ENCODE measurements around the gene LRRC74B.
A peak's percentile ranks its signal among the peaks of the same experiment; 100 is the strongest.

The LRRC74B gene

DNA sequence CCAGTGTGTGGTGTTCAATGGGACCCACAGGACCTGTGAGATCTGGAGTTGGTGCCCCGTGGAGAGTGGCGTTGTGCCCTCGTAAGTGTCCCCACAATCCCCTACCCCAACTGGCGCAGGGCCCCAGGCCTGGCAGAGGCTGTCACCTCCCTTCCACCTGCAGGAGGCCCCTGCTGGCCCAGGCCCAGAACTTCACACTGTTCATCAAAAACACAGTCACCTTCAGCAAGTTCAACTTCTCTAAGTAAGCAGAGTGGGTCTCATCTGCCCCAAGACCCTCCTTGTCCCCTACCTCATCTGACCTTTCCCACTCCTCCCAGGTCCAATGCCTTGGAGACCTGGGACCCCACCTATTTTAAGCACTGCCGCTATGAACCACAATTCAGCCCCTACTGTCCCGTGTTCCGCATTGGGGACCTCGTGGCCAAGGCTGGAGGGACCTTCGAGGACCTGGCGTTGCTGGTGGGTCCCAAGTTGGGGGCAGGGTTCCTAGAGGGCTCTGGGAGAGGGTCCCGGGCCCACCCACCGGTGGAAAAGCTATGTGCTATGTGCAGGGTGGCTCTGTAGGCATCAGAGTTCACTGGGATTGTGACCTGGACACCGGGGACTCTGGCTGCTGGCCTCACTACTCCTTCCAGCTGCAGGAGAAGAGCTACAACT, 22.7 kb upstream of the LRRC74B start:
- TF ChIP-seq POLR2A (IDR thresholded peaks at IDR 0.05; ENCODE audit: low read depth, low read length), result no peak
- no peak for FAIRE-seq

DNA sequence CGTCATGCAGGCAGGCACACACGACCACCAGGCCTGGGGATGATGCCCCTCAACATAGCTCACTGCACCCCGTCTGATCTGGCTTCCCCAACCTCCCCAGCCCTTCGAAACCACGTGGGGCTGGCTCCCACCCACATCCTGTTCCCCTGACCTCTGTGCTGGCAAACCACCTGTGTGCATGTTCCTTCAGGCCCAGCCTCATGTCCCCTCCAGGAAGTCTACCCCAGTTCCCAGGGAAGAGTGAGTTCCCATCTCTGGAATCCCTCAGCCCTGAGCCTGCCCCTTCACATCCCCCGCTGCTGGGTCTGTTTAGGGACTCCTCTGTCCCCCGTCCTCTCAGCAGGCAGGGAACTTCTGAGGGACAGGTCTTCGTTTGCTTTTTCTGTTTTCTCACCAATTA, 20.5 kb upstream of the LRRC74B start:
- DNase-seq (ENCODE audit: insufficient read length, low spot score) (no peak), FAIRE-seq (no peak)
- TF ChIP-seq POLR2A (IDR thresholded peaks at IDR 0.05; ENCODE audit: low read depth, low read length), result no peak

More for the DNA sequence above, 22.7 kb upstream of the LRRC74B start:
- DNase-seq (ENCODE audit: insufficient read length, low spot score), result no peak

DNA sequence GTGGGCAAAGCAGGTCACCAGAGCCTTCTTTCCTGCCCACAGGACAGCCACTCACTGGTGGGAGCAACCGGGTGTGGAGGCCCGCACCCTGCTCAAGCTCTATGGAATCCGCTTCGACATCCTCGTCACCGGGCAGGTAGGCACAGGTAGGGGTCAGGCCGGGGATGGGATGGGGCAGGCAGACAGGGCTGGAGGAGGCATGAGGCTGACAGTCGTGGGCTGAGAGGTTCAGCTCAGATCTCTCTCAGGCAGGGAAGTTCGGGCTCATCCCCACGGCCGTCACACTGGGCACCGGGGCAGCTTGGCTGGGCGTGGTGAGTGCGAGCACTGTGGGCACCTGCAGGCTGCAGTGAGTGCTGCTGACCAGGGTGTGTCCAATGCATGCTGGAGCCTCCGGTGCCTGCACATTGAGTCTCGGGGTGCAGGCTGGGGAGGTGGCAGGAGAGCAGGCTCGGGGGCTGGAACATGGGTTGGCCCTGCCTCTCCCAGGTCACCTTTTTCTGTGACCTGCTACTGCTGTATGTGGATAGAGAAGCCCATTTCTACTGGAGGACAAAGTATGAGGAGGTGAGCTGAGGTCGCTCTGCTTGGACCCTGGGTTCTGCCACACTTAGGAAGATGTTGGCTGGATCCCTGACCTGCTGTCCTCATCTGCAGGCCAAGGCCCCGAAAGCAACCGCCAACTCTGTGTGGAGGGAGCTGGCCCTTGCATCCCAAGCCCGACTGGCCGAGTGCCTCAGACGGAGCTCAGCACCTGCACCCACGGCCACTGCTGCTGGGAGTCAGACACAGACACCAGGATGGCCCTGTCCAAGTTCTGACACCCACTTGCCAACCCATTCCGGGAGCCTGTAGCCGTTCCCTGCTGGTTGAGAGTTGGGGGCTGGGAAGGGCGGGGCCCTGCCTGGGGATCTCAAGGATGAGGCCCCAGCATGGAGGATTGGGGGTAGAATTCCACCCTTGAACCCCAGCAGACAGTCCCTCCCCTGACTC, 19.7 kb upstream of the LRRC74B start:
- DNase-seq (ENCODE audit: insufficient read length, low spot score) (no peak), FAIRE-seq (no peak)
- TF ChIP-seq POLR2A (IDR thresholded peaks at IDR 0.05; ENCODE audit: low read depth, low read length), result no peak

DNA sequence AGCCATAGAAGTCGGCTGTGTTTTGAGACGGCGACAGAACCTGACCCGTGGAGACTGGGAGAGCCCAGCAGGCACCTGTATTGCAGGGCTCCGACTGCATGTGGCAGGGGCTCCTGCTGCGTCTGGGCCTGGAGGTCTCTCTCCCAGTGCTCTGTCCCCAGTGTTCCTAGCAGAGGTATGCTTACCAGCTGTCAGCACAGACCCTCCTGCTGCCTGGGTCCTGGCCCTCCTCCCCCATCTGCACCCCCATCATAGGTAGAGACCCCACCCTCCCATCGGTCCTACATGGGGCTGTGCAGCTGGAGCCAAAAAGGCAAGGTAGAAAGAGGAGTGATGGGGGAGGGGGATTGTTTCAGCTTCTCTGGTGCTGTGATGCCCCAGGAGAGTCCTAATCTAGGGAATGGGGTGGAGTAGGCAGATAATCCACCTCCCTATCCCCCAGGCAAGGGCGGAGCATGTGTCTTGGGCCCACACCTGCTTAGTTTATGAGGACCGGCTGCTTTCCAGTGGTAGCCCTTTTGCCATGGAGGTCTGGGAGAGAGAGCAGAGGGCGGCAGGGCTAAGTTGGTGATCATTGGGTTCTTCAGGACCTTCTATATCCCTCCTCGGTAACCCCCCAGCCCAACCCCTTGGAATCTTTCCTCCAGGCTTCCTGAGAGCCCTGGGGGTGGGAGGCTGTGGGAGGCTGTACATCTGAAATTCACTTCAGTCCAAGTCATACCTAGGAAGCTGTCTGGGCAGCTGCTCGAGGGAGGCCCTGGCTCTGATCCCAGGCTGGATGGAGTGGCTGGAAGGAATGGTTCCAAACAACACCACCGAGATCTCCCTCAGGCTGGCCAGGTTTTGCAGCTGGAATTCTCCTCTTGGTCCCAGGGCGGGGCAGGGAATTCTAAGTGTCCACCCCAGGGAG, 18.7 kb upstream of the LRRC74B start:
- FAIRE-seq, result peak; percentile 66
- DNase-seq (ENCODE audit: insufficient read length, low spot score), result peak; percentile 31
- no peak for TF ChIP-seq POLR2A (IDR thresholded peaks at IDR 0.05; ENCODE audit: low read depth, low read length)

DNA sequence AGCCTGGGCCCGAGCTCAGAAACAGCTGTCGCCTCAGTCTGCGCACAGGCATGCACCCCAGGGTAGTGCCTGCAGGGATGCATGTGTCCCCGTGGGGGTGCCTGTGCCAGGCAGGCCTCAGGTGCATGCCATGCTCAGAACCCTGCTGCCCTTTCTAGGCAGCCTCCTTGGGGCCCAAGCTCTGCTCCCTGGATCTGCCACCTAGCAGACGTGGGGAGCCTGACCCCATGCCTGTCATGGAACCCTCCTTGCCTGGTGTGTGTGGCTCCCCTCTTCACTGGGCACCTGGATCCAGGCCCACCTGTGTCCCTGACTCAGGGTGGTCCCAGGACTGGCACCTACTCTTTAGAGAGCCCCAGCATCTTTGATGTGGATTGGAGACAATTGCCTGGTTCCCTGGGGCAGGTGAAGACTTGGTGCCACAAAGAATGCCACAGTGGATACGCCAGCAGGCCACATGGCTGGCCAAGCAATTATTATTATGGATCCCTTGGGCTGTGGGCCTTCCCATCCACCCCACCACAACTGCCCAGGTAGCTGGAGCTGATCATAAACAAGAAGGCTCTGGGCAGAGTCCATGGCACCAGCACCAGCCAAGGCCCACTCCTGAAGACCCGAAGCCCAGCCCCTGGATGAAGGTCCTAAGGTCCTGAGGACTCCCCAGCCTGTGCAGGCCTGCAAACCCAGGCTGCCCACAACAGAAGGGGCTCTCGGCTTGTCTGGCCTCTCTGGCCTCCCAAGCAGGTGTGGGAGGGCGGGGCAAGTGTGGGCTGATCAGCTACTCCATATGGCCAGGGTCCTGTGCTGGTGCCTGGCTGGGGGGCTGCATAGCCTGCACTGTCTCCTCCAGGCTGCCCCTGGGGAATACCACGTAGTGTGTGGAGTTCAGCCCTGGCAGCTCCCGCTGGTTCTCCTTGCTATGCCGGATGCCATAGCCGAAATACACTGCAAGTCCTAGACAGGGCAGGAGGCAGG, 17.2 kb upstream of the LRRC74B start:
- no peak for TF ChIP-seq POLR2A (IDR thresholded peaks at IDR 0.05; ENCODE audit: low read depth, low read length)

DNA sequence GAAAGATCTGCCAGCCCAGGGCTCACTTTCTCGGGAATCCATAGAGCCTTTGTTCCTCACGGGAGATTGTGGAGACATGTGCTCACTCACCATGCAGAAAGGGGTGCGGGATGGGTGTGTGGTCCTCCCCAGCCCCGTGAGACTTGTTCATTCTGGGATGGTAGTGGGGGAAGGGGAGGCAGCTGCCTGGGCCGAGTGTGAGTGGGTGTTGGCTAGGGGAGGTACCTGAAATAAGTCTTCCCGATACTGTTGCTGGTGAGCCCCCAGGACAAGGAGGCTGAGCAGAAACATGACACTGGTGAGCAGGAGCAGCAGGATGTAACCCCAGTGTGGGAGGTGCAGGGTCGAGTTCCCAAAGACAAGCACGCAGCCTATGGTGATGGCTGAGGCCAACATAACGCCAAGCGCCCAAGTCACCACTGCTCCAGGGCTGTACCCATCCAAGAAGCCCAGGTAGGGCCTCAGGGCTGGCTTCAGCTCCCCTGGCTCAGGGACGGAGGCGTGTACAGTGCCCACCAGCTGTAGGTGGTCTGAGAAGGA, 16.2 kb upstream of the LRRC74B start:
- TF ChIP-seq POLR2A (IDR thresholded peaks at IDR 0.05; ENCODE audit: low read depth, low read length), result no peak
- DNase-seq (ENCODE audit: insufficient read length, low spot score), result no peak
- FAIRE-seq, result no peak

More for the DNA sequence above, 17.2 kb upstream of the LRRC74B start:
- FAIRE-seq, result no peak
- no peak for DNase-seq (ENCODE audit: insufficient read length, low spot score)

DNA sequence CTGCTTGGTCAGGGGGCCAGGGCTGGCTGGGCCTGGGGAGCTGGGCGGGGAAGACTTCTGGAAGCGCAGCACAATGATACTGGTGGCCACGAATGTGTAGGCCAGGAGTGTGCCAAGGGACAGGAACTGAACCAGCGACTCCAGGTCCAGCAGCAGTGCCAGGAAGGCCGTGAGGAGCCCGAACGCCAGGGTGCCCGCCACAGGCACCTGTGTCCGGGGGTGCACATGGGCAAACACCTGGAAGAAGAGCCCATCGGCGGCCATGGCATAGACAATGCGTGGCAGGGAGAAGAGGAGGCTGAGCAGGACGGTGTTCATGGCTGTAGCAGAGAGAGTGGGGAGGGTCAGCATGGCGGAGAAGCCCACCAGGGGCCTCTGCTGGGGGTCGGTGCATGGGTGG, 15.7 kb upstream of the LRRC74B start:
- FAIRE-seq, result no peak
- no peak for DNase-seq (ENCODE audit: insufficient read length, low spot score)
- TF ChIP-seq POLR2A (IDR thresholded peaks at IDR 0.05; ENCODE audit: low read depth, low read length), result no peak

DNA sequence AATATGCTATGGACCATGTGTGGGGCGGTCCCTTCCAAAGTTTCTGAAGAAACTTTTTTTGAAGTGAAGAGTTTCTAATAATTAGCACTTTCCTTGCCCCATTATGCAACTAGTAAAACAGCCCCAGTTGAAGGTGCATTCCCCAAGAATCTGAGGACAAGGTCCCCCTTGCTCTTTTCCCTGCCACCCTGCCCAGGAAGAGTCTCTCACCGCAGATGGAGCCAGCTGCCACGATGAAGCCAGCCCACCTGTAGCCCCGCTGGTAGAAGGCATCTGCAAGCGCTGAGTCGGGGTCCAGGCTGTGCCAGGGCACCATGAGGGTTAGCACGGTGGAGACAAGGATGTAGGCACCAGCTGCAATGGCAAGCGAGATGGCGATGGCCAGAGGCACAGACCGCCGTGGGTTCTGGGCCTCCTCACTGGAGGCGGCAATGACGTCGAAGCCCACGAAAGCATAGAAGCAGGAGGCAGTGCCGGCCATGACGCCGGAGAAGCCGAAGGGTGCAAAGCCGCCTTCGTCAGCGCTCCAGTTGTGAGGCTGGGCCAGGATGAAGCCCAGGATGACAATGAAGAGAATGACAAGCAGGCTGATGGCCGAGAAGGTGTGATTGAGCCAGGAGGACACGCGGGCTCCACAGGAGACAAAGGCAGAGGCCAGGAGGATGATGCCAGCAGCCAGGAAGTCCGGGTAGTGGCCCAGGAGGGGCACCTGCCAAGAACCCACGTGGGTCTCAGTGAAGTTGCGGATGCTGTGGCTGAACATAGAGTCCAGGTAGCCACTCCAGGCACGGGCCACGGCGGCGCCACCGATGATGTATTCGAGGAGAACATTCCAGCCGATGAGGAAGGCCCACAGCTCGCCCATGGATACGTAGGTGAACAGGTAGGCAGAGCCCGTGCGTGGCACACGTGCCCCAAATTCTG, 14.9 kb upstream of the LRRC74B start:
- DNase-seq (ENCODE audit: insufficient read length, low spot score), result no peak
- FAIRE-seq, result no peak
- TF ChIP-seq POLR2A (IDR thresholded peaks at IDR 0.05; ENCODE audit: low read depth, low read length), result no peak

DNA sequence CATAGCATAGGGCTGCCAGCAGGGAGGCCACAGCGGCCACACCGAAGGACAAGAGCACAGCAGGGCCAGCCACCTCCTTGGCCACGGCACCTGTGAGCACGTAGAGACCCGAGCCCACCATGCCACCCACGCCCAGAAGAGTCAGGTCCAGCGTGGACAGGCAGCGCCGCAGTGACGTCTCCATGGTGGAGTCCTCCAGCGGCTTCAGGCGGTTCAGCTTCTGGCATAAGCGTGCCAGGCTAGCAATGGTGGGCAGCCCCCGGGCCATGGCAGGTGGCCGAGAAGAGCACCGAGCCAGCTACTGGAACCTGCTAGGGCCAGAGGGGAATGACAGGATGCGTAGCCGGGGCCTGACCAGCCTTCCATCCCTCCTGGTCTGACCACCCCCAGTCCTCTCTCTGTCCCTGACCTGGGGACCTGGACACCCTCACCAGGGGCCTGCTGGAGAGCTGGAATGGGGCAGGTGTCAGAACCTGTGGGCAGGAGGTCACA, 14.2 kb upstream of the LRRC74B start:
- TF ChIP-seq POLR2A (IDR thresholded peaks at IDR 0.05; ENCODE audit: low read depth, low read length), result no peak
- DNase-seq (ENCODE audit: insufficient read length, low spot score) (no peak), FAIRE-seq (no peak)

DNA sequence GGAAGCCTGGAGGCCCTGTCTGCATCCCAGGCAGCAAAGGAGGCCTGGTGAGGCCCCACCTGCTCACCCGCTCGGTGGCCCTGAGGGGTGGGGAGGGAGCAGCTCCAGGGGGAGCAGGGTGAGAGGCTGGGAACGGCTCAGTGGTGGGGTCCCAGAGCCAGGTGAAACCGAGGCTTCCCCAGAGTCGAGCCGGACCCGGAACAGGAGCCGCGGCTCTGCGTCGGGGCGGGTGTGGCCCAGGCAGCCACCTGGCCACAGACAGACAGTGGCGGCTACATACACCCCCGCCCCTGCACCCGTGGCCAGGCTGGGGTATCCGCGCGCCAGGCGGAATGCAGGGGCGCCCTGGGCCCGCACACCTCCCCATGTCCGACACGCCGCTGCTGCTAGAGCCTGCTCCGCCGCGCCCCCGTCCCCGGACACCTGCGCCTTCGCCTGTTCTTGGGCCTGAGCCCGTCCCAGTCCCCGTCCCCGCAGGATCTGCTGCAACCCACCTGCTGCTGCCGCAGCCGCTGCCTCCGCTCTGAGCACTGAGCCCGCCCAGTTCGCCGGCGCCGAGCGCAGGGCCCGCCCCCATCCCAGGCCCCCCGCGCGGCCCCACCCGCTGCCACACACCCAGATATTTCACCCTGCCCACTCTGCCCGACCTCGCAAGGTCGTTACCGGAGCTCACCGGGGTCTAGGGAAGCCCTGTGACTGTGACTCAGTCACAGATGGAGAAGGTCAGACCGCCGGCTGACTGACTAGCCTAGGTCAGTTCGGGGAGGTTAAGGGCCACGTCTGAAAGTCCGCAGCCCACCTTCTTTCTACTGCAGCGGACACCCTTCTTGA, 13.5 kb upstream of the LRRC74B start, which contains the start of gene SLC7A4:
SLC7A4 (minus strand) TSS at position 525 of the 831 bp plus-strand sequence. CDS start 749 bp downstream, outside the sequence.
- DNase-seq (ENCODE audit: insufficient read length, low spot score), result no peak
- TF ChIP-seq POLR2A (IDR thresholded peaks at IDR 0.05; ENCODE audit: low read depth, low read length), result no peak
- no peak for FAIRE-seq
